ENCODE data around the gene TRIM26.
"Not testable (repeated sequence)": the region's sequence is repeated elsewhere in the genome, so short reads cannot be mapped to it uniquely, and the experiment has no call there.

Gene TRIM26

DNA sequence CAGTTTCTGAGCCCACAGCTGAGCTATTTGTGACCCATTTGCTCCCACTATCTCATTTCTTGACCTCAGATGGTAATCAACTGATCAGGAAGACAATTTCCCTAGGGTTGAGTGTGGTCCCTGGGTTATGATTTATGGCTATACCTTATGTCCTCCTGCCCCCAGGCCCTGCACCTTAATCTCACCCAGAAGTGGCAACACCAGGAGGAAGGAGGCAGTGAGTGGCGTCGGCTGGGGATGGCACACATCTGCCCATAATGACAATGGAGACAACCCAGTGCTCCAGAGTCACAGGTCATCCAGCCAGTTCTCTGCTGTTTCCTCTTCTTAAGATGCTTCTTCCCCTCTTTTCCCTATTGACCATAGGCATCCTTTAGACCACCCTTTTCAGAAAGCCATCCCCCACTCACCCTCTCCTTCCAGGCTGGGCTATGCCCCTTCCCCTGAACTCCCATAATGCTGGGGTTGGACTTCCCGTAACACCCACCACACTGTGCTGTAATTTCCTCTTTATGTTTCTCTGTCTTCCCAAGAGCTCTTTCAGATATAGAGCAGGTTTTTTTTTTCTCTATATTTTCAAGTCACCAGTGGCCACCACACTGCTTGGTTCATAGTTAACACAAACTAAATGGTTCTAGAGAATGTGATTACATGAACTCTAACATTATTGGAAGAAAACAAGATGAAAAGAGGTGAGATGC lies 60.1 kb downstream of the TRIM26 start:
- DNase-seq (ENCODE audit: low spot score) = no peak

DNA sequence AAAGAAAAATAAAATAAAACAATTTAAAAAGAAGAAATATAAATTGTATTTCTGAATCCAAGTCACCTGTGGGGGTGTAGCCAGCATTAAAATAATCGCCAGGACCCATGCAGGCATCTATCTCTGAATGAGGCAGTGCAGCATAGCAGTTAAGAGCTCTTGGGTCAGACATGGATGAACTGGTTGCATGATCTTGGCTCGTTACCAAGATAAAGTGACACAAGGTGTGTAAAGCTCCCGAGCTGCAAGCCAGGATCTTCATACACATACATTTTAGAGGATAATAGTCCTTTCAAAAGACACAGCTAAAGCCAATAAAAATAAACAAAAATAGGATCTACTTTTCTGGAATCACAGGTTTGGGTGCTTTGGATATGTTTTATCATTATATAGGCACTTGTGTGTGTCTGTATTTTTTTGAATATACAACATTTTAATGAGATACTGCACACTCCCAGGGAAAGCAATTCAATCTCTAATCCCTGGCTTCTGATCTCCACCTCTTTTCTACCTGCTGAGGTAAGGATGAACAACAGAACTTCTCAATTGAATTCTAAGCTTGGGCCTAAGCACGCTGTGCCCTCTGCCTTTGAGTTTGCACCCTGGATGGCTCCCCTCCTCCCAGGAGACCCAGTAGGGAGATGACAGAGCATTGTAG lies 61.1 kb downstream of the TRIM26 start:
- no peak for DNase-seq (ENCODE audit: low spot score)

DNA sequence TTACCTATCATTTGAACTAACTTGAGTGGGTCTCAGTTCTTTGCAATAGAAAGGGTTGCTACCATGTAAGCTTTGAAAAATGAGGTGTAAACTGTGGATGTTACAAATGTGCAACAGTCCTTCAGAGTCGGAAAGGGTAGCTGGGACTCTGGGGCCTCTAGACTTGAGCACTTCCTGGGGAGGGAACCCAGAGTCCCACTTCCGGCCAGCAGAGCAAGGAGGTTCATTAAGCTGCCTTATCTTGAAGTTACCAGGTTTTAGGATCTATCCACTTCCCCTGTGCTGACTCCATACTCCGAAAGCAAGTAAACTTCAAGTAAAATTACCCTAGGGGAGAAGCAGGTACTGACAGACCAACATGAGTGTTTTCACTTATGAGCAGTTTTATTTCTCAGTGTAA lies 61.6 kb downstream of the TRIM26 start:
- DNase-seq (ENCODE audit: low spot score) = no peak

DNA sequence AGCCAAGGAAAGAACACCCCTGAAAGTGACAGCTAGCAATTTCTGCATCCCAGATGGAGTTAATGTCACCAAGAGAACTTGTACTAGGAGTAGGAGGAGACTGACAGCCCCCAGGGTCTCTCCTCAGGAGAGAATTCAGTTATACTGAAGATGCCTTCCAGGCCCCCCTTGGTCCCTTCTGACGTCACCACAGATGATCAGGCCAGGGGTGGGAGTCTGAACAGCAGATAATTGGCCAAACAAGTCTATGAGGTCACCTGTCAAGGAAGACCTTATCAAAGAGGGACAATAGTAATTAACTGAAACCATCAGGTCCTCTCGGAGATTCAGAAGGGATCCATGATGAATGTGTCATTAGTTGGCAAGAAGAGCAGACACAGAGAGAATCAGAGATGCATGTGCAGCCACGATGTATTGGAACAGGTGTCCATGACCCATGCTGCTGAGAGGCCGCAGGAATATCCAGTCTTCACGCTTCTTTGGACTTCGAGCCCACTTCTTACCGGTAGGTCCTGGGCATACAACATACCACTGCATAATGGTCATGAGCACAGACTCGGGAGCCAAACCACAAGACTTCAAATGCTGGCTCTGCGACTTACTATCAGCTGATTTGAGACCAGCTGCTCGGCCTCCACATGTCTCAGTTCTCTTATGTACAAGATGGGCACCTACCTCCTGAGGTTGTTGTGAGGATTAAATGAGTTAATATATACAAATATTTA lies 62.4 kb downstream of the TRIM26 start:
- no peak for DNase-seq (ENCODE audit: low spot score)

DNA sequence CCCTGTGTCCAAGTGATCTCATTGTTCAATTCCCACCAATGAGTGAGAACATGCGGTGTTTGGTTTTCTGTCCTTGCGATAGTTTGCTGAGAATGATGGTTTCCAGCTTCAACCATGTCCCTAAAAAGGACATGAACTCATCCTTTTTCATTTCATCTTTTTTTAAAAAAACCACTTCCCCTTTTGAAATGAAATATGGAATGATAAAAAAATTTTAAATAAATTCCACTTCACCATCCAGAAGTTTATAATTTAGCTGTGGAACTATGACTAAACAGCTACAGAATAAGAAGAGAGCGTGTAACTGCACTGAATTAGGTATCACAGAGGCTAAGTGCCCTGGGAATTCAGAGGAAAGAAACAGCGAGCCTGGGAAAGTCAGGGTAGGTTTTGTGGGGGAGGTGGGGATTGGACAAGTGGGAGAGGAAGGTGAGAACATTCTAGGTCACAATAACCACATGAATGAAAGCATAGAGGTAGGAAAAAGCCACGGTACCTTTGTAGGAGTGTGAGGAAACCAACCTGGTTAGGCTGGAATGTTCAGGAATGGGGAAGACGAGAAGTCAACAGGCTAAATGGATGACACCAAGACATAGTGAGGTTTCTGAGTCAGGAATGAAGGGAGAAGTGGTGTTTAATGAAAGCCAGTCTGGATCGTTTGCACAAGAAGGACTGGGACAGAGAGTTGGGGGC lies 63.2 kb downstream of the TRIM26 start:
- DNase-seq (ENCODE audit: low spot score) = no peak

DNA sequence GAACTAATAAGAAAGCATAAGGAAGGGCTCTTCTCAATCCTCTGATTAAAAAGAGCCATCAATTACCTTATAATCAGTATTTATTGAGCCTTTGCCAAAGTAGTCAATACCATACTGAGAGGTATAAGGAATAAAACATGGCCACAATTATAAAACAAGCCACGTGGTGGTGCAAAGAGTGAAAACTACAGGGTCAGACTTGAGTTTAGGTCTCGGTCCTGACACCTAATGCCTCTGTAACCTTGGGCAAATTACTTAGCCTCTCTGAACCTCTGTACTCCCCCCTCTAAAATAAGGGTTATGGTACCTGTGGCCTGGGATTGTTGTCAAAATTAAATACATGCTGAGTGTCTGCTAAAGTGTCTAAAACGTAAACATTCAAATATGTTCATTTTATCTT lies 64.0 kb downstream of the TRIM26 start:
- DNase-seq (ENCODE audit: low spot score) = no peak

DNA sequence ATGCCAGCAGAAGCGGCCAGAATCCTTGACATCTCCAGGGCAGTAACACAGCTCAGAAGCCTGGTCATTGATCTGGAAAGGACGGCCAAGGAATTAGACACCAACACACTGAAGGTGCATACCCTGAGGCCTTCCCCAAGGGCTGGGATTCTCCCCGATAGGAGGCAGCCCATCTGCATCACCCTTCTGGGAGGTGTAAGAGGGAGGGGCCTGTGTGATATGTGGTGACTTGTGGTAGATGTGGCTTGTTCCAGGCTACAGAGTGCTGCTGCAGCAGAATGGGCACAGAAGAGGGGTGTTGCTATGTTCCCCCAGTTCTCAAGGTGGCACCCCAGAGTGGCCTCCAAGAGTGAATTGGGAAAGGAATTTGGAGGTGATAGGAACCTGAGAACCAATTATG lies 66.1 kb downstream of the TRIM26 start:
- DNase-seq (ENCODE audit: low spot score) = no peak

DNA sequence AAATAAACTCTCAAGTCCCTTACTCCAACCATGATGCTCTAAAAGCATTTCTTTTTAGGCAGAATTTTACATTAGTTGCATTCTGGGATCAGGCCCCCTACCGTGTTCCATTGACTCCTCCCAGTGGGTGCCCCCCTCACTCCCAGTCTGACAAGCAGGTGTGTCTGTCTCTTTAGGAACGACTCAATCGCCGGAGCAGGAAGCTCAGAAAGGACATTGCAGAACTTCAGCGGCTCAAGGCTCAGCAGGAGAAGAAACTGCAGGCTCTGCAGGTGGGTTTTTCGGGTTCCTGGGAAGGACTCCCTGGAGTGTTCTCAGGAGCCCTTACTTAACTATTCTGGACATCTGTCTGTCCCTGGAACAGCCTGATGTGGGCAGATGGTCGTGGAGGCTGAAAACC lies 67.4 kb downstream of the TRIM26 start:
- no peak for DNase-seq (ENCODE audit: low spot score)

DNA sequence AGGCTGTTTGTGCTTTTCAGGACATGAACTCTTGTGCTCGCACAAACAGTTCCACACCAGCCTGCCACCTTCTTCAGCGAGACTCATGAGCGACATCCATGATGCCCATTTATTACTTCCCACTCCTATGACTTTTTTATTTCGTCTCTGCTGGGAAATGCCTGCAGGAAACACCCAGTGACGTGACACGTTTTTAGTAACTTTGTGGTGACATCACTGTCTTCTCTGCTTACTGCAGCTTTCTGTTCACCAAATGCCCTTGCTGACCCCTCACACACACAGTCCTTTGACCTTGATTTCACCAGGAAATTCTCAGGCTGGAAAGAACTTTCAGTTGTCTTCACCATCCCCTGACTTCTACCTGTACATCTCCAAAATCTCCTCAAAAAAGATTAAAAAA lies 68.4 kb downstream of the TRIM26 start:
- DNase-seq (ENCODE audit: low spot score) = no peak

DNA sequence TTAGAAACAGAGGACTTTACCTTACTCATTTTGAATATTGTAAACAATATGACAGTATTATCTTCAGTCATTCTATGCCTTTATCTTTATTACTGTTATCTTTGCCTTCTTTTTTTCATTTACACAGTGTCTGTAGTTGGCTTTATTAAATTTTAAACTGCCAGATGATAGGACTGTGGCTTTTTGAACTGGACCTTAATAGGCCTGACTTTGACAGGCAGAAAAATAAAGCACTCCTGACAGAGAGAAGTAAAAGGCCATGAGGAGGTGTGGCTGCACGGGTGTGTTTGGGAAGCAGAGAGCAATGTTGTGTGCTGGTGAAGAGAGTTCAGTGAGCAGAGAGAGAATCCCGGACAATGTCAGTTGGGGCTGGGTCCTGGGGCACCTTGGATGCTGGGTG lies 69.4 kb downstream of the TRIM26 start:
- no peak for DNase-seq (ENCODE audit: low spot score)

DNA sequence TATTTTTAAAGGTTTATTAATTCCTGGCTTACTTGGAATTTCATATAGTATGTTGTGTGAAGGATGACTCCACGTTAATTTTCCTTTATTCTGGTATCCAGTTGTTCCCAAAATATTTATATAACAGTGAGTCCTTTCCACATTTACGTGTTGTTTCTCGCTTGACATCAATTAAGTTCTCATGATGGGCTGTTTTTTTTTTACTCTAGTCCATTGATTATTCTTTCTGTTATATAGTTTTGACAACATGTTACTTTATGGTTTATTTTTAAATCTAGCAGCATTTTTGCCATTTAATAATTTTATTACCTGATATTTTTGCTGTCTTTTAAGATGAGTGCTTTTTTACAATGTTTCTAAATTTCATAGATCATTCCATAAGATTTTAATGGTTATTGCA lies 70.5 kb downstream of the TRIM26 start:
- DNase-seq (ENCODE audit: low spot score) = no peak

DNA sequence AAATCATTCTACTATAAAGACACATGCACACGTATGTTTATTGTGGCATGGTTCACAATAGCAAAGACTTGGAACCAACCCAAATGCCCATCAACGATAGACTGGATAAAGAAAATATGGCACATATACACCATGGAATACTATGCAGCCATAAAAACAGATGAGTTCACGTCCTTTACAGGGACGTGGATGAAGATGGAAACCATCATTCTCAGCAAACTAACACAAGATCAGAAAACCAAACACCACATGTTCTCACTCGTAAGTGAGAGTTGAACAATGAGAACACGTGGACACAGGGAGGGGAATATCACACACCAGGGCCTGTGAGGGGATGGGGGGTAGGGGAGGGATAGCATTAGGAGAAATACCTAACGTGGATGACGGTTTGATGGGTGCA lies 73.0 kb downstream of the TRIM26 start:
- not testable (repeated sequence) for DNase-seq (ENCODE audit: low spot score)

DNA sequence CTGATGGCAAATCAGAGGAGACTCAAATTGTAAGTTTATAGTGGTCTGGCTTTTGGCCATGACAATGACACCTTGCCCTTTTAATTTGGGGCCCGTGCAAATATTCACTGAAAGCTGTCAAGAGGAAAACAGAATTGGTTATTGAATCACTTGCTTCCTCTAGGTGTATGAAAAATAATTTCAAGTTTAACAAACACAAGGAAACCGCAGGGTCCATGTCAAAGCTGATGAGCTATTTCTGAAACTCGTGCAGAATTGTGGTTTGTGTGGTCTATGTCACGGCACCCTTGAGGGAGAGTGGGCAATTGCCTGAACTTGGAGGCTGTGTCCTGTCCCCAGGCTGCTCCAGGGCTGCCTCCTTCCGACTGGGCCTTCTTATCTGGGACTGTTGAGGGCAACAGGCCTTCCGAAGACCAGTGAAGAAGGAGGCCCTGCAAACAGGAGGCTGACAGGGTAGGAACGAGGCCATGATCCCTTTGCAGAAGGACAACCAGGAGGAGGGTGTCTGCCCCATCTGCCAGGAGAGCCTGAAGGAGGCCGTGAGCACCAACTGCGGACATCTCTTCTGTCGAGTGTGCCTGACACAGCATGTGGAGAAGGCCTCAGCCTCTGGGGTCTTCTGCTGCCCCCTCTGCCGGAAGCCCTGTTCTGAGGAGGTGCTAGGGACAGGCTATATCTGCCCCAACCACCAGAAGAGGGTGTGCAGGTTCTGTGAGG lies 76.5 kb downstream of the TRIM26 start:
- DNase-seq (ENCODE audit: low spot score) = no peak

DNA sequence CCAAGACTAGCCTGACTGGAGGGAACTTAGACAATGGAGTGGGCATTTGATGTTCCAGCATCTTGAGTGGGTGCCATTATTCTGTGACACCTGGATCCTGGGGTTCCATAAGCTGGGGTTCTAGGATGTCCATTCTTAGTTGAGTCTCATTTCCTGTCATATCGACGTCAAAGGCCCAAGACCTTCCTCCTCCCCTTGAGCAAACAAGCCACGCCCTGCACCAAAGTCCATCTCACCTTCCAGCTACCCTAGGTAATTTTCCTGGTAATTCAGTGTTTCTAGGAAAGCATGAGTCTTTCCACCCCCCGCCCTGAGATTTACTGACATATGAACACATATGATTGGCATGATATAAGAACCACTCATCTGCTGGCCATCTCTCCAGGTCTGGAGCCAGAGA lies 77.4 kb downstream of the TRIM26 start, which contains the start of gene TRIM40:
TRIM40 (plus strand) TSS at position 384 of the 400 bp plus-strand sequence. CDS start 897 bp downstream, outside the sequence.
- no peak for DNase-seq (ENCODE audit: low spot score)

DNA sequence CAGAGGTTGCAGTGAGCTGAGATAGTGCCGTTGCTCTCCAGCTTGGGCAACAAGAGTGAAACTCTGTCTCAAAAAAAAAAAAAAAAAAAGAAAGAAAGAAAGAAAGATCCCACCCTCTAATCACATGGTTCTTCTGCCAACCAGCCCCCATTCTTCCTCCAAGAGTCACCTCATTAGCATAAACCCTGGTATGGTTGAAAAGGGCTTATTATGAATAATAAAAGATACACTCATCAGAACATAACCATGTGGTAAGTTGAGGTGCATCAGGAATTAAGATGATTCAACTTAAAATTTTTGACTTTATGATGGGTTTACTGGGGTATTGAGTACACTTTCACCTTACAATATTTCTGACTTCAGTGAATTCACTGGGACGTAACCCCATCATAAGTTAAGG lies 78.1 kb downstream of the TRIM26 start:
- no peak for DNase-seq (ENCODE audit: low spot score)

Measured in germinal center (tissue), 1 donor.